Measurements from ENCODE around the gene MYRIP.

The MYRIP gene

DNA sequence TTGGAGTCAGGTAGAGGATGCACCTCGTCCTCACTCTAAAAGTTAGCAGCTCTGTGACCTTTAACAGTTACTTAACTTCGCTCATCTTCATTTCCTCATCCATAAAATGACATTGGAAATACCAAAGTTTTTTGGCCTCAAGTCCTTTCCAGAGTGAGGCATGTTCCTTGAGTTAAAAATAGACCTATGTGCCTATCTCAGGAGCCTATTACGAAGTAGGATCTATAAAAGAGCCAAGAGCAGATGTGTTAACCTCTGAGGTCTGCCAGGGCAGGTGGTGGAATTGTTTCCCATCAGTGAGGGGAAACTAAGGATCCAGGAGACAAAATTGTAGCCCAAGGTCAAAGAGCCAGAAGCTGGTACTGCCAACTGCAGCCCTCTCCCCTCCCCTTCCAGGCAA is 379.7 kb downstream of the MYRIP start:
- Histone ChIP-seq H3K4me2 (ENCODE audit: low read length) (no peak overlapping the region), H3K4me1 (ENCODE audit: low read length) (peaks cover 16% of the 10 kb centered on the region), H3K4me3 (ENCODE audit: low read length) (no peak overlapping the region), H4K20me1 (ENCODE audit: insufficient read depth, low read length) (no peaks in the 10 kb centered on the region), H3K79me2 (ENCODE audit: low read length) (no peaks in the 10 kb centered on the region), H3K9me3 (ENCODE audit: insufficient read depth, low read length) (no peaks in the 10 kb centered on the region), H2AFZ (ENCODE audit: low read depth, low read length) (no peak overlapping the region), H3K27ac (ENCODE audit: low read length) (no peak overlapping the region), H3K36me3 (replicated peaks; ENCODE audit: low read depth, low read length) (no peaks in the 10 kb centered on the region), H3K9ac (ENCODE audit: low read length) (no peak overlapping the region), H3K27me3 (ENCODE audit: low read depth, low read length) (peaks cover 22% of the 10 kb centered on the region)
- TF ChIP-seq CTCF (IDR thresholded peaks at IDR 0.05; ENCODE audit: low read depth, low read length) (no peak), EZH2phosphoT487 (IDR thresholded peaks at IDR 0.05; ENCODE audit: low read depth) (no peak)

DNA sequence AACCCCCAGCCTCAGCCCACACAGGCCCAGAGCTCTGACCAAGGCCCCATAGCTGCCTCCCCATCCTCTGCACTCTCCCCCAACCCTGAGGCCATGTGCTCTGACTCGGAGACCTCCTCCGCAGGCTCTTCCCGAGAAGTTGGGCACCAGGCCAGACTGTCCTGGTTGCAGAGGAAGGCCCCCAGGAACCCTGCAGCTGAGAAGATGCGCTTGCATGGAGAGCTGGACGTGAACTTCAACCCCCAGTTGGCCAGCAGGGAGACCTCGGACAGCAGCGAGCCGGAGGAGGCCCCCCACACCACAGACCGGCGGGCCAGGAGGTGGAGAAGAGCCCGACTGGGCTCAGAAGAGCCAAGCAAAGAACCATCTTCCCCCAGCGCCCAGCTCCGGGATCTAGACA is 380.6 kb downstream of the MYRIP start:
- Histone ChIP-seq H3K36me3 (replicated peaks; ENCODE audit: low read depth, low read length) (no peaks in the 10 kb centered on the region), H3K27ac (ENCODE audit: low read length) (no peak overlapping the region), H3K79me2 (ENCODE audit: low read length) (no peaks in the 10 kb centered on the region), H2AFZ (ENCODE audit: low read depth, low read length) (no peak overlapping the region), H3K4me2 (ENCODE audit: low read length) (no peak overlapping the region), H3K9me3 (ENCODE audit: insufficient read depth, low read length) (no peaks in the 10 kb centered on the region), H4K20me1 (ENCODE audit: insufficient read depth, low read length) (no peaks in the 10 kb centered on the region), H3K27me3 (ENCODE audit: low read depth, low read length) (peaks cover 15% of the 10 kb centered on the region), H3K9ac (ENCODE audit: low read length) (no peak overlapping the region), H3K4me1 (ENCODE audit: low read length) (peaks cover 12% of the 10 kb centered on the region), H3K4me3 (ENCODE audit: low read length) (no peak overlapping the region)
- TF ChIP-seq EZH2phosphoT487 (IDR thresholded peaks at IDR 0.05; ENCODE audit: low read depth) (no peak), CTCF (IDR thresholded peaks at IDR 0.05; ENCODE audit: low read depth, low read length) (no peak)

- no peak for TF ChIP-seq CTCF (IDR thresholded peaks at IDR 0.05; ENCODE audit: low read depth, low read length)
- no peak for TF ChIP-seq EZH2phosphoT487 (IDR thresholded peaks at IDR 0.05; ENCODE audit: low read depth)
- Histone ChIP-seq H3K79me2 (ENCODE audit: low read length) (no peaks in the 10 kb centered on the region), H3K4me2 (ENCODE audit: low read length) (no peak overlapping the region), H3K4me1 (ENCODE audit: low read length) (peaks cover 6% of the 10 kb centered on the region; the same call in 1 of the 2 replicates), H4K20me1 (ENCODE audit: insufficient read depth, low read length) (no peaks in the 10 kb centered on the region), H3K36me3 (replicated peaks; ENCODE audit: low read depth, low read length) (no peaks in the 10 kb centered on the region), H2AFZ (ENCODE audit: low read depth, low read length) (no peak overlapping the region), H3K27me3 (ENCODE audit: low read depth, low read length) (0 out of 2 replicates have a peak, but pooled peaks cover 5% of the 10 kb centered on the region), H3K9ac (ENCODE audit: low read length) (no peak overlapping the region), H3K4me3 (ENCODE audit: low read length) (no peak overlapping the region), H3K27ac (ENCODE audit: low read length) (no peak overlapping the region), H3K9me3 (ENCODE audit: insufficient read depth, low read length) (no peaks in the 10 kb centered on the region)
Observed at GRCh38 chr3:40191251-40191650, 381.8 kb downstream of the MYRIP start.

DNA sequence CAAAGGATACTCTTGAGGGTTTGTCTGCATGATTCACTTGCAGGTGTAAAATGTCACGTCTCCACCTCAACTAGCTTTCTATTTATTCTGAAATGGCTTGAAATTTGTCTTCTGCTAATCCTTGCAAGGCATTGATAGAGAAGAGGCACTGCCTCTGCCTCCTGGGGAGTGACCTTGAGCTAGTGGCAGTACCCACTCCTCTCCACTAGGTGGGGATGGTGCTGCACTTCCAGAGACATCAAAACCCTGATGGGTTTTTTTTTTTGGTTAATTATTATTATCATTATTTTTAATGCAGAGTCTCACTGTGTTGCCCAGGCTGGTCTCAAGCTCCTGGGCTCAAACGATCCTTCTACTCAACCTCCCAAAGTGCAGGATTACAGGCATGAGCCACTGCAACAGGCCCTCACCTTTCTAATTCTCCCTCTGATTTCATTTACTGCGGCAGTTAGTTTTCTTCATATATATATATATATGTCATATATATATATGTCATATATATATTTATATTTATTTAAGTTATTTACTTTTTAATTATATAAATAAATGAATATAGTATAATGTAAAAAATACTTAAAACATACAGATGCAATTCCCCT is 382.5 kb downstream of the MYRIP start:
- no peak overlapping the region for H3K4me3 ChIP-seq (ENCODE audit: low read length)

More for the DNA sequence above, 382.5 kb downstream of the MYRIP start:
- H3K36me3 ChIP-seq (replicated peaks; ENCODE audit: low read depth, low read length), result no peaks in the 10 kb centered on the region
- H3K4me1 ChIP-seq (ENCODE audit: low read length), result peaks cover 6% of the 10 kb centered on the region; the same call in 1 of the 2 replicates
- TF ChIP-seq CTCF (IDR thresholded peaks at IDR 0.05; ENCODE audit: low read depth, low read length) (peak; percentile 87), EZH2phosphoT487 (IDR thresholded peaks at IDR 0.05; ENCODE audit: low read depth) (no peak)
- no peak overlapping the region for H3K9ac ChIP-seq (ENCODE audit: low read length)
- no peaks in the 10 kb centered on the region for H3K27me3 ChIP-seq (ENCODE audit: low read depth, low read length)
- no peak overlapping the region for H3K27ac ChIP-seq (ENCODE audit: low read length)
- H3K4me2 ChIP-seq (ENCODE audit: low read length), result no peak overlapping the region
- no peaks in the 10 kb centered on the region for H4K20me1 ChIP-seq (ENCODE audit: insufficient read depth, low read length)
- no peaks in the 10 kb centered on the region for H3K79me2 ChIP-seq (ENCODE audit: low read length)
- H3K9me3 ChIP-seq (ENCODE audit: insufficient read depth, low read length), result no peaks in the 10 kb centered on the region
- H2AFZ ChIP-seq (ENCODE audit: low read depth, low read length), result no peak overlapping the region

All from OCI-LY3 (cell line).